ENCODE data around the gene CEP170.
"Not testable (repeated sequence)": the region's sequence is repeated elsewhere in the genome, so short reads cannot be mapped to it uniquely, and the experiment has no call there.

Gene CEP170

DNA sequence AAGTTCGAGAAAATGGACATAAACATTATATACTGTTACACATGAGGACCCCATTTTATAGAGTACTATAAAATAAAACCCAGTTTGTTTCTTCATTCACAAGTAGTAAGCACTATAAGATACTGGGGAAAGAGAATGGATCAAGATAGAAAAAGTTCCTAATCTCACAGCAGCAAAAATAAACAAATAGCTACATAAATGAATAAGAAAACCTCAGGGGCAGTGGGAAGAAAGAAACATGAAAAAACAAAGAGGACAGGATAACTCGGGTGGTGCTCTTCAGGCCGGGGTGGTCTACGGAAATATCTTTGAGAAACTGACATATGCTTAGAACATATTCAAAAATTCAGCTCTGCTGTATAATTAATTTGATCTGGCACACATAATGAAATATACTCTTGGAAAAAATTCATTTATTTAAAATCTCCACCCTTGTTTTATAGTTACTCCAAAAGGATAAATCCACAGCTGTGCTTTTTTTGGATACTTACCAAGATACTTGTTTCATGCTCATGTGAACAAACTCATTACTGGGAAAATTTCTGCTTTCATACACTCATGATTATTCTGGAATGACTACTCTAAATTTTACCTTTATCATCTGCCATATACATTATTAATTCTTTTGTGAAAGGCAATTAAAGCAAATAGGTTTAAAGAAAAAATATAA is 20.0 kb downstream of the CEP170 start:
- FAIRE-seq (peak; percentile 15), DNase-seq (ENCODE audit: insufficient read length, low spot score) (no peak)
- TF ChIP-seq POLR2A (IDR thresholded peaks at IDR 0.05; ENCODE audit: low read depth, low read length) = no peak

DNA sequence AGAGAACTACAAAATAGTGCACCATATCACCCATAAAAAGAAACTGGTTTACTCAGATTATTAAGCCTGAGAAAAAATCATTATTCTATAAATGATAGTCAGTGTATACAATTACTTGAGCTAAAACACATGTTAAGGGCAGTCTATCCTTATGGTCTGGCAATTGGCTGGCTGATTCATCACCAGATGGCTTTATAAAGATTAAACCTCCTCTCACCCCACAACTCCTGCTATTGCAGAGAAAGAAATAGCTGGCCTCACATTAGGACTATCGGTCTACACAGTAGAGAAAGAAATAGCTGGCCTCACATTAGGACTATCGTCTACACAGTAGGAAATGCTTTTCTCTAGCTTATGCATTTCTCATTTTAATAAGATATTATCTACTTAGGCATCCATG is 21.2 kb downstream of the CEP170 start:
- no peak for TF ChIP-seq POLR2A (IDR thresholded peaks at IDR 0.05; ENCODE audit: low read depth, low read length)
- peak; percentile 55 for FAIRE-seq
- DNase-seq (ENCODE audit: insufficient read length, low spot score) = no peak

DNA sequence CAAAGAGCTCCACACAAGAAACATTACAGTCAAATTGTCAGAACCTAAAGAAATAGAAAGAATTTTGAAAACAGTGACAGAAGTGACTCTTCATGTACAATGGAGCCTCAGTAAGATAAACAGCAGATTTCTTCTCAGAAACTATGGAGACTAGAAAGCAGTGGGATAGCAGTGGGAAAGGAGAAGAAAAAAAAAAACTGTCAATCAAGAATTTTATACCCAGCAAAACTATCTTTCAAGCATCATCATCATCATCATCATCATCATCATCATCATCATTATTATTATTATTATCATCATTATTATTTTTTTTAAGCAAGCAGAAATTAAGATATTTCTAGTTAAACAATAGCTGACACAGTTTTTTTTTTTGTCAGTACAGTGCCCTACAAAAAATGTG is 24.2 kb downstream of the CEP170 start:
- FAIRE-seq = peak; percentile 36
- no peak for DNase-seq (ENCODE audit: insufficient read length, low spot score)
- TF ChIP-seq POLR2A (IDR thresholded peaks at IDR 0.05; ENCODE audit: low read depth, low read length) = no peak

DNA sequence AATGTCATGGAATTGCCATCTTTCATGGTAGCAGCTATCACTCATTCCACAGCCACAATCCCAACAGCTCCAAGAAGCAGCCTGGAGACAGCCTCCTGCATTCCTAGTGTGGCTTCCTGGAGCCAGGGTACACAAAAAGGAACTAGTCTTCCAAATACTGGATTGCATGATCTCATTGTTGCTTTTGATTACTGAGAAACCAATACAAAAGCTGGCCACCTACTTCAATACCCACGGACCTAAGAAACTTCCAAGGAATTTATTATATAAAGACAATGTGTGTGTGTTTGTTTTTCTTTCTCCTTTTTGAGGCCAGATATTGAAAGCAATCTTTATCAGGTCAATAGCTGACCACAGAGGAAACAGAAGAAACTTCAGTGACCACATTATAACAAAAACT is 25.6 kb downstream of the CEP170 start:
- no peak for DNase-seq (ENCODE audit: insufficient read length, low spot score)
- no peak for TF ChIP-seq POLR2A (IDR thresholded peaks at IDR 0.05; ENCODE audit: low read depth, low read length)
- no peak for FAIRE-seq

DNA sequence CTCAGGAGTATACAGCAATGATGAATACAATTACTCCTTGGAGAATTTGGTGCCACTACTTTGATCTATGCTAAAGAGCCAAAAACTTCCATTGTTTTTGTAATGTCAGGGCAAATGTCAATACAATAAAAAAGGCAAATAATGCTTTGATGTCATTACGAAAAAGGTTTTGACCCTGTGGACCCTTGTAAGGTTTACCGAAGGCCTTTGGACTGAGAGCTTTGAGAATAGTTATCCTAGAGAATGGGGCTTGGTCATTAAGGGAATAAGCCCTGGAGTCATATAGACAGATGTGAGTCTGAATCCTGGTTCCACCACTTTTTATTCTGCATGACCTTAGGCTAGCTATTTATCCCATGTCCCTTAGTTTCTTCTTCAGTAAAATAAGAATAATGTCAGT is 27.5 kb downstream of the CEP170 start:
- TF ChIP-seq POLR2A (IDR thresholded peaks at IDR 0.05; ENCODE audit: low read depth, low read length) = no peak
- DNase-seq (ENCODE audit: insufficient read length, low spot score) (no peak), FAIRE-seq (no peak)

DNA sequence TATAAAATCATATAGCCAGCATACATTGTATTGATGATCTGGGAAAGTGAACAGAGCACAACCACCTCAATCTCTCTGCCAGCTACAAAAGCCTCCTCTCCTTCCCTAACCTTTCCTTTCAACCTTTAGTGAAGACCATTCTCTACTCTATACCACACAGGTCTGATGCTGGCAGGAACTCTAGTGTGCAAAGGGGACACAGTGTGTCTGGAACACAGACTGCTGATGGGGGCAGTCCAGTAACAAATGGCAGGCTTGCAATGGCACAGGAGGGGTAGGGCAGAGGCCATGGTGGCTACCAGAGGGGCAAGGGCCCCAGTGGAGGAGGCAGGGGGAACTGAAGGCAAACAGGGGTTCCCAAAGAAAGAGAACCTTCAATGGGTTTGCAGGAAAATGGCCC is 37.0 kb downstream of the CEP170 start:
- DNase-seq (ENCODE audit: insufficient read length, low spot score) (no peak), FAIRE-seq (no peak)
- TF ChIP-seq POLR2A (IDR thresholded peaks at IDR 0.05; ENCODE audit: low read depth, low read length) = no peak

DNA sequence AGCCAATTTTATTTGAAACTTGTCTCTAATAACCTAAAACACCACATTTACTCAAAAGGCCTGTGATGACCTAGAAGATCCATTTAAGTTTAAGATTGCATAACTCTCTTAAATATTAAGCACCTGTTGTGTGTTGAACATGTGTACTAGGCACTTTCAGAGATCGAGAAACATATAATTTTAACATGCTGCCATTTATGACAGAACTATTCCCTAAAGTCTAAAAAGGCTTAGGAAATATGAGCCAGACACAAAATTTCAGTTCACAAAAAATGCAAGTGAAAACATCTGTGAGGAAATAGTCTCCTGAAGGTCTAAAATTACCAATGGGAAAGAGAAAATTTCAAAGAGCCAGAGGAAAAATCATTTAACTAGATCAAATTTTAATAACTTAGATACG is 37.7 kb downstream of the CEP170 start:
- DNase-seq (ENCODE audit: insufficient read length, low spot score) (no peak), FAIRE-seq (no peak)
- no peak for TF ChIP-seq POLR2A (IDR thresholded peaks at IDR 0.05; ENCODE audit: low read depth, low read length)

DNA sequence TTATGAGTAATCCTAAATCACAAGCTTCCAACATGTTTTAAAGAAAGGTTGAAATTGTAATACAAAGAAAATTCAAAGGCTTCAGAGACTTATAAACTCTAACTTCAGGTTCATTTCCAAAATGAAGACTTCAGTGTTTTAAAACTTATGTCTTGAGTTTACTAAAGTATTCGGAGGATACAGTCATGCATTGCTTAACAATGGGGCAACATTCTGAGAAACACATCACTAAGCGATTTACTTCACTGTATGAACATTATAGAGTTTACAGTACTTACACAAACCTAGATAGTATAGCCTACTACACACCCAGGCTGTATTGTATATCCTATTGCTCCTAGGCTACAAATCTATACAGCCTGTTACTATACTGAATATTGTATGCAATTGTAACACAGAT is 38.3 kb downstream of the CEP170 start:
- FAIRE-seq = peak; percentile 55
- TF ChIP-seq POLR2A (IDR thresholded peaks at IDR 0.05; ENCODE audit: low read depth, low read length) = no peak
- no peak for DNase-seq (ENCODE audit: insufficient read length, low spot score)

DNA sequence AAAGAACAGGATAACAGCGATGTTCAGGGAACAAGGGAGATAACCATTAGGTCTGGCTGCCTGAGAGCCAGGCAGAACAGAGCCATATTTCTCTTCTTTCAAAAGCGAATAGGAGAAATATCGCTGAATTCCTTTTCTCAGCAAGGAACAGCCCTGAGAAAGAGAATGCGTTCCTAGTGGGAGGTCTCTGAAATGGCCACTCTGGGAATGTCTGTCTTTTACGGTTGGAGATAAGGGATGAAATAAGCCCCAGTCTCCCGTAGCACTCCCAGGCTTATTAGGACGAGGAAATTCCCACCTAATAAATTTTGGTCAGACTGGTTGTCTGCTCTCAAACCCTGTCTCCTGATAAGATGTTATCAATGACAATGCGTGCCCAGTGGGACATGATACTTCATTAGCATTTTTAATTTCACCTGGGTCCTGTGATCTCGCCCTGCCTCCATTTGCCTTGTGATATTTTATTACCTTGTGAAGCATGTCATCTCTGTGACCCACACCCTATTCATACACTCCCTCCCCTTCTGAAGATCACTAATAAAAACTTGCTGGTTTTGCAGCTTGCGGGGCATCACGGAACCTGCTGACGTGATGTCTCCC is 39.7 kb downstream of the CEP170 start:
- DNase-seq (ENCODE audit: insufficient read length, low spot score); FAIRE-seq: not testable (repeated sequence)

DNA sequence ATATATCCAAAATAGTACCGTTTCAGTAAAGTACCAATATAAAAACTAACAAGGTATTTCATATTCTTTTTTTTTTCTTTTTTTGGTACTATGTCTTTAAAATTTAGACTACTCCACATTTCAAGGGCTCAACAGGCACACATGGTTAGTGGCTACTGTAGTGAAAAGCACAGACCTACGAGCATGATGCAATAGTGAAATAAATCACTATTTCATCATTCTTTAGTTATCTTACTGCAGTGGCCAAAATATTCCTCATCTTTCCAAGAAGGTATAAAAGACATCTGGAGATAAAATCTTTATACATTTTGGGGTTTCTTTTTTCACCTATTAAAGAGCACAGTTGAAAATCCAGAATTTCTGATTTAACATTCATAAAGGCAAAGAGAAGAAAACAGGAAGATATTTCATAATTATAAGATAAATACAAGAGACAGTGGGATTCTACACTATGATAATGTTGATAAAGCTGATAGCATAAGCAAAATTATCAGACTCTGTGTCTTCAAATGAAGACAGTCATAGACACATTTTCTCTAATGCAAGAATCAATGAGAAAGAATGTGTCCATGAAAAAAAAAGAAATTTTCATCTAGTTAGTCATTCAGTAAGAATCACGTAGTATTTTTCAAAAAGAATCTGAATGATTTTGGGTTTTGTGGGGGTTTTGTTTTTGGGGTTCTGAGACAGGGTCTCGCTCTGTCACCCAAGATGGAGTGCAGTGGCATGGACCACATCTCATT is 41.9 kb downstream of the CEP170 start:
- FAIRE-seq = peak; percentile 82
- TF ChIP-seq POLR2A (IDR thresholded peaks at IDR 0.05; ENCODE audit: low read depth, low read length) = no peak
- DNase-seq (ENCODE audit: insufficient read length, low spot score) = no peak

DNA sequence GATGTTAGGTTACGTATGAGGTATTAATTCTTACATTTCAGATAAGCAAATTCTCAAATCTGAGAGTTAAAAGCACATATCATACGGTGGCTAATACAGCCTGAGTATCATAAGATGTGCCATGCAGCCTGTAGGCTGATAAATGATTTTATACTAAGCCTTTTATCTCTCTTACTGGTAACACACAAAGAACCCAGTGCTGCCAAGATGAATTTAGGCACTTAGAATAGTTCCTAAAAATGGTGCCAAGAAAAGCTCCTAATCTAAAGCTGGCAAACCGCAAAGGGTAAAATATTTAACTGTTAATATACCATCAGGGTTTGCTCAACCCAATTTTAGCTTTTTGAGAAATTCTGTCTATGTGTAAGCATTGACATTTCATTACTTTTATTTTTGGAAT is 43.1 kb downstream of the CEP170 start:
- DNase-seq (ENCODE audit: insufficient read length, low spot score); FAIRE-seq: not testable (repeated sequence)

DNA sequence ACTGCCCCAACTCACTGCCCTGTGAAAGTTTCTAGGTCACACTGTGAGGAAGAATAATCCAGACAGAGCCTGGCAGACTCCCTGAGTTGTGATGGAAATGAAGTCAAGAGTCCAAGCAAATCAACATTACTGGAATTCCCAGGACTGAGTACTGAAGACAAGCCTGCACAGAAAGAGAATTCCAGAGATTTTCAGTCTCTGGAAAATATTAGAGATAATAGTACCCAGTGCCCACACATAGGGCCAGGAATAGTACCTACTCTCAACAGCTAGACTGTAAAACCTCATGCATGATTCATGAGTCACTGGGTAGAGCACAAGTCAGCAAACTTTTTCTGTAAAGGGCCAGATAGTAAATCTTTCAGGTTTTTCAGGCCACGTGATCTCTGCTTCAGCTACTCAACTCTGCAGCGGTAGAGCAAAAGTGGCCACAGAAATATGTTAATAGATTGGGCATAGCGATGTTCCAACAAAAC is 50.0 kb downstream of the CEP170 start:
- peak; percentile 100 for FAIRE-seq
- not testable (repeated sequence) for DNase-seq (ENCODE audit: insufficient read length, low spot score)

DNA sequence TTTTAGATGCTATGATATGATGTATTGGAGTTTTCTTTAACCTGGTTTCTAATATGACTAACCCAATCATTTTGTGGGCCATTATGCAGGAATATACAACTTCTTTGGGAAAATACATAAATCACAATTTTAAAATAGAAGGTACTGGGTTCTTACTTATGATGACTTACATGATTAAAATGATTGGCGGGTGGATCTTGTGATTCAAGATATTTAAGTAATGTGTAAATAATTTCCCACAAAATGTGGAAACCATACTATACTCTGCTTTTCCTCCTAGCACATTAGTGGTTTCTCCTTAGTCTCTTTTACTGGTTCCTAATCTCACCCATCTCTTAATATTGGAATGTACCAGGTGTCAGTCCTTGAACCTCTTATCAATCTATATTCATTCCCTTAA is 50.7 kb downstream of the CEP170 start:
- peak; percentile 27 for FAIRE-seq
- DNase-seq (ENCODE audit: insufficient read length, low spot score) = not testable (repeated sequence)

DNA sequence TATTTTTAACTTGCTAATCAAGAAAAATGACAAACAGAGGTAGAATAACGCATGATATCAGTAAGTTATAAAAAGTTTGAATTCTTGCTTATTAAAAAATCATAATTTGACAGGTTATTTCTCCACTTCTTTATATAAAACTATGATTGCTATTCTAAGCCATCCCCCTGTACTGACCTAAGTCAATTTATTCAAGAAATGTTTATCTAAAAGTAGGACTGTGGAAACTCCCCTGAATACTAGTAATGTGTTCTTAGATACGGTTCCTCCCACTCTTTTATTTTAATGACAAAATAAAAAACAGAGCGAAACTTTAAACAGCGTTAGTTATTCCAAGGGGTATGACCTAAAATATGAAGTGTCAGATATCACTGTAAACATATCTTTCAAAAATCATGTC is 51.9 kb downstream of the CEP170 start:
- peak; percentile 6 for FAIRE-seq
- not testable (repeated sequence) for DNase-seq (ENCODE audit: insufficient read length, low spot score)

DNA sequence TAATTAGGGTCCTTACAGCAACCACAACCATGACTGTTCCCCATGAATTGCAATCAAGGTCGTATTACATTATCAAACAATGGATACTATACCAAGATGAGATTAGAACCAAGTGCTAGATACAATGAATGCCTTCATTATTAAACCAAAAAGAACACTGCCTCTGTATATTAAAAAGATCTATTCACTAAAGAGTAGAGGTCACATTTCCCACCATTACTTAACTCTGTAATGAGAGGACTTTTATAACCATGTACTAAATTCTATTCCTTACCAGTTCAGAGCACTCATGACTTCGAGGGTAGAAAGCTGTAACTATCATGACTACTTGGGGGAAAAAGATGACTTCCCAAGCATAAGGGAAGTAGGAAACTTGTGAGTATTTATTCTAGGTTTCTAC is 53.8 kb downstream of the CEP170 start:
- FAIRE-seq; DNase-seq (ENCODE audit: insufficient read length, low spot score): not testable (repeated sequence)

DNA sequence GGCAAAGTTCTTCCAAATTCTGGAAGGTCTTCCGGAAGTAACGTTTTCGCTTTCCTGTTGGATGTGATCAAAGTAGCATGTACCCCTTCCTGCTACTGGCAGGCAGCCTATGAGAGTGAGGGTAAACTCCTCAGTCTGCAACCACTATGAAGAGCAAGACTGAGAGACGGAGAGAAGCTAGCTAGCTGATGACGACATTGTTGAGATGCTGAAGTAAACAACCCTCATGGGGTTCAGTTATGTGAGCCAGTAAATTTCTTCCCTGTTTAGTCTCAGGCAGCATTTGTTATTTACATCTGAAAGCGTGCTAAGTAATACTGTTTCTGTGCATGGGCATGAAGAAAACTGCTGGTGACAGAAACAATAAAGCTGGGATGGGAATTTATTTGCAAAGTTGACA is 57.6 kb downstream of the CEP170 start:
- not testable (repeated sequence) for FAIRE-seq; DNase-seq (ENCODE audit: insufficient read length, low spot score)

DNA sequence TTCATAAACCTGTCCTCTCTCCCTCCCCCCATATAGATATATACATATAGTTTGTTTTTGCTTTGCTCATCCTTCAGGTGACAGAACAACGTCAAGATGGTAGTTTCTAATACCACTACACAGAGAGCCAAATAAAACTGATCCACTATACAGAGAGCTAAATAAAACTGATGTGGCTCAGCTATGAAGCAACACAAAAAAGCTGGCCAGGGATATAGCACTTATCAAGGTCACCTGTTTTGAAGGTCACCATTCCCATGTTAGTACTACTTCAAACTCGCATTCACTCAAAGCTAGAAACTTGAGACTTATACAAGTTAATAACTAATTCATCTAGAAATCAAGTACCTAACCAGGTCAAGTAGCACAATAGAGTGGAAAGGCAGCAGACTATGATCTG is 61.8 kb downstream of the CEP170 start:
- DNase-seq (ENCODE audit: insufficient read length, low spot score) = not testable (repeated sequence)
- peak; percentile 90 for FAIRE-seq

DNA sequence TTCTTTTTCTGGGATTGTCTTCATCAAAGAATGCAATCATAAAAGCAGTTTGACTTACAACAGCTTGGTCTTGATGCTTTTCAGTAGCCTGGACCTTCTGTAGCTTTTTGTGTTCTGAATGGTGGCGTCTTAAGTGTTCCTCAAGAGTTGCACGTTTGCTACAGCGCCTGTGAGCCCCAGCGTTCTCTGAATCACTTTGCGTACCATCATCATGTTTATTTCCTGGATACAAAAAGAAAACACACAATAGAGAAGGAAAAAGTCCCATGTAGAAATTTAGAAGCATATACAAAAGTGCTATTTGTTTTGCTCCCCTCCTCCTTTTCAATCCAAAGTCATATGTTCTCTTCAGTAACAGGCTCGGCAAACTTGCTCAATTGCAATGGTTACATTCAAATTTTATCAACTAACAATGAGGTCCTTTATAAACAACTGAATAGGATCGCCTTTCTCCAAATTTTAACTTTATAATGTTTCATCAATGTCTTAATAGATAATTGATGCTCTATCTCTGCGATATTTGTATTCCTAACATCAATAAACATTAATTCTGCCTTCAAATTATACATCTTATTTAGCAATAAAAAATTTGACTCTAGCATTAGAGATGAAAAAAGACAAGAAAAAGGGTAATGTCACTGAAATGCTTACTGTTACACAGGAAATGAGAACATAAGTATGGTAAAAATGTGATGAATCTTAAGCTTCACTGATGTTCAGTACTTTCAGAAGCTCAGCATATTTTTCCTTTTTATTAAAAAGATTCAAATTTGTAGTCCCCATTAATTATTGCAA is 68.7 kb downstream of the CEP170 start:
- peak; percentile 83 for FAIRE-seq

DNA sequence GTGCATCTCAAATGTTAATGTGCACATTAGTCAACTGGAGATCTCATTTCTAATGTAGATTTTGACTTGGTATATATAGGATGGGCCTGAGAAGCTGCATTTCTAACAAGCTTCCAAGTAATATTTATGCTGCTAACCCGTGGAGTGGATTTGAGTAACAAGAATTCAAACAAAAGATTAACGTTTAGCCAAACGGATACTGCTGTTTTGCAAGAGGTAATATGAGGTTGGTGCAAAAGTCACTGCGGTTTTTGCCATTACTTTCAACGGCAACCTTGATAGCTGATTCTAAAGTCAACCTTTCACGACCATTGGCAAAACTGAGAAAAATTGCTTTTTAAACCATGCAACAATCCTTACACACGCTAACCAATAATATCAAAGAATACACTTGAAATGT is 70.3 kb downstream of the CEP170 start:
- DNase-seq (ENCODE audit: insufficient read length, low spot score); FAIRE-seq: not testable (repeated sequence)

More for the DNA sequence above, 68.7 kb downstream of the CEP170 start:
- not testable (repeated sequence) for DNase-seq (ENCODE audit: insufficient read length, low spot score)

All from H54 (cell line).